GM12801 (cell line): ENCODE data around the gene MYL7.

Source experiments
- TF ChIP-seq, protein P1 (sequence below): IDR thresholded peaks from one replicate; pipeline ENCODE4 v1.5.1; 2011; ENCODE audit warnings: control low read depth; ENCODE audit not compliant: insufficient read length; ENCODE audit errors: extremely low read depth

Gene MYL7

GRCh38 chr7:44162785-44163395 lies 21.8 kb upstream of the MYL7 start:
- TF ChIP-seq, protein P1, sequence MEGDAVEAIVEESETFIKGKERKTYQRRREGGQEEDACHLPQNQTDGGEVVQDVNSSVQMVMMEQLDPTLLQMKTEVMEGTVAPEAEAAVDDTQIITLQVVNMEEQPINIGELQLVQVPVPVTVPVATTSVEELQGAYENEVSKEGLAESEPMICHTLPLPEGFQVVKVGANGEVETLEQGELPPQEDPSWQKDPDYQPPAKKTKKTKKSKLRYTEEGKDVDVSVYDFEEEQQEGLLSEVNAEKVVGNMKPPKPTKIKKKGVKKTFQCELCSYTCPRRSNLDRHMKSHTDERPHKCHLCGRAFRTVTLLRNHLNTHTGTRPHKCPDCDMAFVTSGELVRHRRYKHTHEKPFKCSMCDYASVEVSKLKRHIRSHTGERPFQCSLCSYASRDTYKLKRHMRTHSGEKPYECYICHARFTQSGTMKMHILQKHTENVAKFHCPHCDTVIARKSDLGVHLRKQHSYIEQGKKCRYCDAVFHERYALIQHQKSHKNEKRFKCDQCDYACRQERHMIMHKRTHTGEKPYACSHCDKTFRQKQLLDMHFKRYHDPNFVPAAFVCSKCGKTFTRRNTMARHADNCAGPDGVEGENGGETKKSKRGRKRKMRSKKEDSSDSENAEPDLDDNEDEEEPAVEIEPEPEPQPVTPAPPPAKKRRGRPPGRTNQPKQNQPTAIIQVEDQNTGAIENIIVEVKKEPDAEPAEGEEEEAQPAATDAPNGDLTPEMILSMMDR, result no peak

DNA sequence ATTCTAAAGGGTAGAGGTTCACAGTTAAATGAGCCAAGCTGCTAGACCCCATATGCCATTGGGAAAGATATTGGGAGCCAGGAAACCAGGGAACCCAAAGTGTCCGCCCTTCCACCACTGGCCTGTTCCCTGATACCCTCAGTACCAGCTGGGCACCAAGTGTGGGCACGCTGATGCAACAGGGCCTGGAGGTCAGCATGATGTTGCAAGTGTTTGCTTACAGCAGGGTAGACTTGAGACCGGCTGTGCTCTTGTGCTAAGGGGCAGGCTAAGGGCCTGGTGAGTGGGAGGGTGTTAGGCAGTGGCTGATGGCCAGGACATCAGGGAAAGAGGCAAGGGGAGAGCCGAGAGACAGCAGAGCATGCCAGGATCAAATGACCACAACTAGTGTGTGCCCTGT lies 21.0 kb upstream of the MYL7 start:
- TF ChIP-seq, protein P1, result no peak

DNA sequence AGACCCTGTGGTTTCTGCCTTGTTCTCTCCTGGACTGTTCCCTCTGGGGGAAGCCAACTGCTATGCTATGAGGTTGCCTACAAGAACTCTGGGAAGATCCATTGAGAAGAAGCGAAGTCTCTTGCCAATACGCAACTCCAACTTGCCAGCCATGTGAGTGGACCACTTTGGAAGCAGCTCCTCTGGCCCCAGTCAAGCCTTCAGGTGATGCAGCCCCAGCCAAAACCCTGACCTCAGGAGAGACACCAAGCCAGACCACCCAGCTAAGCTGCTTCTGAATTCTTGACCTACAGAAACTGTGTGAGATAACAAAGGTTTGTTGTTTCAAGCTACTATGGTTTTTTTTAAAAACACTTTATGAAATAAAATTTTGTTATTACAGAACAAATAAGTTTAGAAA lies 20.2 kb upstream of the MYL7 start:
- TF ChIP-seq, protein P1, result no peak

DNA sequence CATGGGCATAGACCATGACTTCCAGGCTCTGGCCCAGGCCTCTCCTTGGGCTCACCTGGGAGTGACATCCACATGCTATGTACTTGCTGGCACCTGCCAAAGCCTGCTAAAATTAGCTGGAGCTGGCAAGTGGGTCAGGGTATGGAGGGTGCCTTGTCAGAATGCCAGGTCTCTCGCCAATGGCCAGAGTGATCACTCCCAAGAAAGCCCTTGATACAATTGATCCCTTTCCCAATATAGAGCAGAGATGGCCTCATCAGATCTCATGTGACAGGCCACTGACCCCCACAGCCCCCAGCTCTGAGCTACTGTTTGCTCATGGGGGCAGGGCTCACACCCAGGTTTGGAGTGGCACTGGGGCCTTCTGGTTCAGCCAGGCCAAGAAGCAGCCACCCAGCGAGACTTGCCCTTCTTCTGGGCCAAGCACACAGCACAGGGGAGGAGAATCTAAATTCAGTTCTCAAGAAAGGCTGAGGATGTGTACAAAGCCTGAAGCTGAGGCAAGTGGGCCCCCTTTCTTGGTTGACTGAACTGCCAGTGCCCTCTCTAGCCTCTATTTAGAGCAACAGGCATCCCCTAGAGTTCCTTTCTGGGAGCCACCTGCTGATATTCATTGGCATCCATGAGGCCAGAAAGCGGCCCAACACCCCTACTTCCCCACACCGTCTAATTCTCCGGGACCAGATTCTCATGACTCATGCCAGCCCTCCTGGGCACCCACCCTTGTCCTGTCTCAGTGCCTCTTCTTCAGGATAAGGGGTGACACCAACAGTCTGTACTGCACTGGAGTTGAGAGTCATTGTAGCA lies 18.9 kb upstream of the MYL7 start:
- TF ChIP-seq, protein P1, result no peak

DNA sequence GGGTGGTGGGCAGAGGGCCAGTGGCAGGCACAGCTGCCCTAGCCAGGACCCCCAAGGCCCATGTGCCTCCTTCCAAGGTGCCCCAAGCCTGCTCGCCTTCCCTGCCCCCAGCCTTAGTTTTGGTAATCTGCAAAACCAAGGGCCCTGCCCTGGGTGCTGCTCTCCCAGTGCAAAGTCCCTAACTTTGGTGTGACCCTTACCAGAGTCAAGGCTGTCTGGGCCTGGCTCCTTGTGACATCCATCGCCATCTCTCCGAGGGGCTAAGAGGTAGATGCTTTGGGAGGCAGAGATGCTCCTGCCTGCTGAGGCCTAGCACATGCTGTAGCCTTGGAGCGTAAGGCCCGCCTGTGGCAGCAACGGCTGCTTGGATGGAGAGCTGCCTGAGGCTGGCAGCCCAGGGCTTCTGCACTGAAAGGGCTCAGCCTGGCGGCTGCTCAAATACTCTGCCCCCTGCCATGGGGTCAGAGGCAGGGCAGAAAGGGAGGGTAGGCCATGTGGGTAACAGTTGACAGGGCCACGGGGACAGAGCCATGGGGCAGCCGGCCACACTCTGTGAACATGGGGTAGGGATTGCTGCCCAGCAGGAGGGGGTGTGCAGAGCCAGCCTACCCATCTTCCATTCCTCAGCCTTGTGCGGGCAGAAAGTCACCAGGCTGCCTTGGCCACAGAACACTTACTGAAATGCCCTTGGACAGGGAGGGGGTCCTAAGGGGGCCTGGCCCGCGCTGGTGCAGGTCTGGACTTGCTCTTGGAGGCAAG lies 17.9 kb upstream of the MYL7 start:
- TF ChIP-seq, protein P1, result no peak

GRCh38 chr7:44158096-44158872 lies 17.2 kb upstream of the MYL7 start:
- TF ChIP-seq, protein P1, result no peak
